SJCRH30 (cell line): ENCODE results near the gene DBF4B. TPM values are rescaled to one million over a fixed set of nuclear protein-coding genes. Genes with fewer than 3 reads are reported as not detected.

ENCODE experiments used
- total RNA-seq: library from RNA; depleted of rRNA; stranded (reverse); fragments of >200 nt; shearing (Covaris generic); gene quantifications from 2 replicates; pipeline ENCODE4 v1.2.3, GENCODE V29; 2014; rRNA removed

The DBF4B gene
- total RNA-seq, 1 experiment from 2014 or later = 19.4 TPM

Other genes starting within 250 kb of the DBF4B start
- gene GPATCH8, start 205.3 kb upstream of the DBF4B start, total RNA-seq = 22.2 and 24.3 TPM in 2 replicates
- 16.0 and 18.2 TPM in 2 replicates for gene FZD2, start 151.2 kb upstream of the DBF4B start, total RNA-seq
- gene MEIOC, start 52.2 kb upstream of the DBF4B start, total RNA-seq = 0.04 TPM in 1 of 2 replicates, not detected in the other
- gene CCDC43, start 18.9 kb upstream of the DBF4B start, total RNA-seq = 41.4 and 42.2 TPM in 2 replicates
- 0.73 and 0.79 TPM in 2 replicates for gene ADAM11, start 50.3 kb downstream of the DBF4B start, total RNA-seq
- 45.9 and 47.4 TPM in 2 replicates for gene GJC1, start 121.6 kb downstream of the DBF4B start, total RNA-seq
- not detected in 2 replicates for gene HIGD1B, start 139.2 kb downstream of the DBF4B start, total RNA-seq
- 153 and 172 TPM in 2 replicates for gene EFTUD2, start 190.8 kb downstream of the DBF4B start, total RNA-seq
- 0.14 TPM in 1 of 2 replicates, not detected in the other for gene GFAP, start 206.8 kb downstream of the DBF4B start, total RNA-seq
- gene KIF18B, start 239.1 kb downstream of the DBF4B start, total RNA-seq = 31.0 and 36.3 TPM in 2 replicates